HG03457 (cell line): ENCODE data around the gene MAOB.

Source experiments
- ATAC-seq: cut with Tn5 transposase; IDR thresholded peaks from one replicate; pipeline ENCODE4 v1.9.1; 2021; ENCODE audit warnings: moderate number of reproducible peaks; ENCODE audit not compliant: unreplicated experiment

Gene MAOB

GRCh38 chrX:43861750-43862149 is 20.5 kb downstream of the MAOB start:
- no peak for ATAC-seq

- no peak for ATAC-seq
Observed at GRCh38 chrX:43860646-43861370, 21.4 kb downstream of the MAOB start.

GRCh38 chrX:43853225-43853828 is 28.9 kb downstream of the MAOB start:
- ATAC-seq = no peak

GRCh38 chrX:43850629-43851028 is 31.6 kb downstream of the MAOB start:
- no peak for ATAC-seq

GRCh38 chrX:43849173-43849572 is 33.1 kb downstream of the MAOB start:
- ATAC-seq = no peak

GRCh38 chrX:43847352-43847751 is 34.9 kb downstream of the MAOB start:
- ATAC-seq = no peak

GRCh38 chrX:43846558-43846957 is 35.7 kb downstream of the MAOB start:
- ATAC-seq = no peak

- no peak for ATAC-seq
Observed at GRCh38 chrX:43845776-43846175, 36.5 kb downstream of the MAOB start.

- ATAC-seq = no peak
Observed at GRCh38 chrX:43840265-43840664, 42.0 kb downstream of the MAOB start.

GRCh38 chrX:43836435-43837184 is 45.6 kb downstream of the MAOB start:
- no peak for ATAC-seq

- ATAC-seq = no peak
Observed at GRCh38 chrX:43835559-43835958, 46.7 kb downstream of the MAOB start.

- ATAC-seq = no peak
Observed at GRCh38 chrX:43827791-43828190, 54.5 kb downstream of the MAOB start.

GRCh38 chrX:43822014-43822413 is 60.2 kb downstream of the MAOB start:
- ATAC-seq = no peak

- ATAC-seq = no peak
Observed at GRCh38 chrX:43817444-43817843, 64.8 kb downstream of the MAOB start.

GRCh38 chrX:43815209-43815608 is 67.0 kb downstream of the MAOB start:
- ATAC-seq = no peak

- no peak for ATAC-seq
Observed at GRCh38 chrX:43813898-43814297, 68.4 kb downstream of the MAOB start.

GRCh38 chrX:43813319-43813718 is 68.9 kb downstream of the MAOB start:
- ATAC-seq = no peak

GRCh38 chrX:43809463-43809862 is 72.8 kb downstream of the MAOB start:
- no peak for ATAC-seq

- ATAC-seq = no peak
Observed at GRCh38 chrX:43808231-43808630, 74.0 kb downstream of the MAOB start.

- ATAC-seq = no peak
Observed at GRCh38 chrX:43805579-43805978, 76.7 kb downstream of the MAOB start.

GRCh38 chrX:43804021-43804420 is 78.2 kb downstream of the MAOB start:
- no peak for ATAC-seq
